Tongue (tissue), 2 donors: ENCODE data around the gene DLGAP5. TPM values are rescaled to one million over a fixed set of nuclear protein-coding genes. Genes with fewer than 3 reads are reported as not detected.

Experiments used
- DNase-seq: peaks from one replicate; pipeline ENCODE4 v3.0.0-alpha.2; 2015
- total RNA-seq: library from RNA; depleted of rRNA; stranded (reverse); fragments of >200 nt; gene quantifications from one replicate; pipeline ENCODE4 v1.2.3, GENCODE V29; 2014

The DLGAP5 gene
- total RNA-seq, 1 donor from 2014 or later, result 12.6 TPM

- DNase-seq, result no peak
Measured at GRCh38 chr14:55128386-55129085, 62.8 kb downstream of the DLGAP5 start.

GRCh38 chr14:55127460-55127951 lies 63.9 kb downstream of the DLGAP5 start:
- no peak for DNase-seq

GRCh38 chr14:55126932-55127459 lies 64.4 kb downstream of the DLGAP5 start:
- no peak for DNase-seq

- DNase-seq, result no peak
Measured at GRCh38 chr14:55126034-55126433, 65.4 kb downstream of the DLGAP5 start.

GRCh38 chr14:55125403-55125802 lies 66.0 kb downstream of the DLGAP5 start:
- no peak for DNase-seq

- no peak for DNase-seq
Measured at GRCh38 chr14:55124774-55125386, 66.5 kb downstream of the DLGAP5 start.

GRCh38 chr14:55123852-55124639 lies 67.3 kb downstream of the DLGAP5 start:
- no peak for DNase-seq

GRCh38 chr14:55123101-55123500 lies 68.3 kb downstream of the DLGAP5 start:
- DNase-seq, result peak; percentile 62

- peak; percentile 73 for DNase-seq
Measured at GRCh38 chr14:55122440-55122986, 68.9 kb downstream of the DLGAP5 start.

GRCh38 chr14:55121628-55122439 lies 69.6 kb downstream of the DLGAP5 start:
- no peak for DNase-seq

GRCh38 chr14:55120571-55121495 lies 70.6 kb downstream of the DLGAP5 start:
- DNase-seq, result no peak

- DNase-seq, result no peak
Measured at GRCh38 chr14:55118761-55119160, 72.6 kb downstream of the DLGAP5 start.

GRCh38 chr14:55117803-55118441 lies 73.5 kb downstream of the DLGAP5 start:
- no peak for DNase-seq

- DNase-seq, result no peak
Measured at GRCh38 chr14:55116246-55117030, 74.9 kb downstream of the DLGAP5 start.

- no peak for DNase-seq
Measured at GRCh38 chr14:55115861-55116245, 75.5 kb downstream of the DLGAP5 start.

- DNase-seq, result no peak
Measured at GRCh38 chr14:55115460-55115859, 75.9 kb downstream of the DLGAP5 start.

- no peak for DNase-seq
Measured at GRCh38 chr14:55114720-55115119, 76.7 kb downstream of the DLGAP5 start.

GRCh38 chr14:55111122-55111708 lies 80.2 kb downstream of the DLGAP5 start:
- DNase-seq, result no peak

GRCh38 chr14:55109836-55110235 lies 81.5 kb downstream of the DLGAP5 start:
- DNase-seq, result no peak
